Calu3 (cell line): Measurements from ENCODE around the gene NHLRC2. TPM values are rescaled to one million over a fixed set of nuclear protein-coding genes. Genes with fewer than 3 reads are reported as not detected.

Experiments
- BruUV-seq: library from RNA; stranded (reverse); fragments of 400-500 nt; replicated peaks from 2 replicates; lab custom pipeline; 2021; lab: Mats Ljungman, UMichigan
- CTCF ChIA-PET: fragments of 300-600 bp; sonication (Branson Sonifier 250); formaldehyde crosslinking; loops from one replicate; lab custom pipeline; 2022; ENCODE audit warnings: antibody characterized with exemption; lab: Charles Lee
- DNase-seq: peaks from one replicate; pipeline ENCODE4 v3.0.0; 2022
- H3K27ac Mint-ChIP-seq: one replicate; pipeline ENCODE4 v1.8.0; 2022; ENCODE audit warnings: mixed read lengths; ENCODE audit not compliant: unreplicated experiment
- H3K27me3 Mint-ChIP-seq: one replicate; pipeline ENCODE4 v1.8.0; 2022; ENCODE audit warnings: mixed read lengths; ENCODE audit not compliant: unreplicated experiment
- H3K36me3 Mint-ChIP-seq: one replicate; pipeline ENCODE4 v1.8.0; 2022; ENCODE audit warnings: mild to moderate bottlenecking, moderate library complexity, mixed read lengths; ENCODE audit not compliant: insufficient read depth, unreplicated experiment
- H3K4me1 Mint-ChIP-seq: one replicate; pipeline ENCODE4 v1.8.0; 2022; ENCODE audit warnings: mild to moderate bottlenecking, low read depth, mixed read lengths; ENCODE audit not compliant: unreplicated experiment
- H3K4me3 Mint-ChIP-seq: one replicate; pipeline ENCODE4 v1.8.0; 2022; ENCODE audit warnings: mild to moderate bottlenecking, low read depth, moderate library complexity, mixed read lengths; ENCODE audit not compliant: unreplicated experiment
- H3K9me3 Mint-ChIP-seq: one replicate; pipeline ENCODE4 v1.8.0; 2022; ENCODE audit warnings: low read depth, mixed read lengths; ENCODE audit not compliant: unreplicated experiment
- intact Hi-C: fragments of 100-400 bp; cut with micrococcal nuclease; formaldehyde crosslinking; loops from one replicate; pipeline ENCODE4 v1.10.0; 2022; ENCODE audit not compliant: unreplicated experiment
- total RNA-seq: library from RNA; stranded (reverse); gene quantifications from 2 replicates; pipeline ENCODE4 v1.2.3, GENCODE V29; 2022
- TF ChIP-seq, protein P1 (sequence below): fragments of 200-600 bp; IDR thresholded peaks from one replicate; pipeline ENCODE4 v1.8.0; 2022; ENCODE audit warnings: antibody characterized with exemption; ENCODE audit not compliant: unreplicated experiment

The NHLRC2 gene
- total RNA-seq, 1 experiment from 2014 or later: 18.7 TPM

DNA sequence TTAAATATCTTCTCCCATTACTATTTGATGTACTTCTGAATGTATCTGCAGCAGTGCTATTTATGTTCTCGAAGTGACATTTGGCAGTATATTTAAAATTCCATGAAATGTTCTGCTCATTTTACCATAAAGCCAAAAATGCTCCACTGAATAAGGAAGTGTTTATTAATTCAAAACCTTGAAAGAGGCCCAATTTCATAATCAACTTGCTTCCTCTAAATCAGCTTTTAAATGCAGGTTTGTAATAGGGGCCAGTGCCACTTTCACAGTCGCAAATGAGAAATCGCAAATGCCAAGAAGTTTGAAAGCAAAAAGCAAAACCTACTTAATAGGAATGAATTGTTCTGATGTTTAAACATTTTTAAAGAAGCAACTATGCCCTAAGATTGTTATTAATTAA lies 11.4 kb downstream of the NHLRC2 start:
- H3K4me3 Mint-ChIP-seq: no peak overlapping the region
- CTCF ChIA-PET: no interaction called here
- no peak overlapping the region for H3K27ac Mint-ChIP-seq
- no peaks in the 10 kb centered on the region for H3K4me1 Mint-ChIP-seq
- no peak for DNase-seq
- no peaks in the 10 kb centered on the region for H3K9me3 Mint-ChIP-seq
- H3K27me3 Mint-ChIP-seq: no peaks in the 10 kb centered on the region
- no TSS peak for BruUV-seq
- H3K36me3 Mint-ChIP-seq: peaks cover 5% of the 10 kb centered on the region
- intact Hi-C loops: no loop called here
- TF ChIP-seq, protein P1, sequence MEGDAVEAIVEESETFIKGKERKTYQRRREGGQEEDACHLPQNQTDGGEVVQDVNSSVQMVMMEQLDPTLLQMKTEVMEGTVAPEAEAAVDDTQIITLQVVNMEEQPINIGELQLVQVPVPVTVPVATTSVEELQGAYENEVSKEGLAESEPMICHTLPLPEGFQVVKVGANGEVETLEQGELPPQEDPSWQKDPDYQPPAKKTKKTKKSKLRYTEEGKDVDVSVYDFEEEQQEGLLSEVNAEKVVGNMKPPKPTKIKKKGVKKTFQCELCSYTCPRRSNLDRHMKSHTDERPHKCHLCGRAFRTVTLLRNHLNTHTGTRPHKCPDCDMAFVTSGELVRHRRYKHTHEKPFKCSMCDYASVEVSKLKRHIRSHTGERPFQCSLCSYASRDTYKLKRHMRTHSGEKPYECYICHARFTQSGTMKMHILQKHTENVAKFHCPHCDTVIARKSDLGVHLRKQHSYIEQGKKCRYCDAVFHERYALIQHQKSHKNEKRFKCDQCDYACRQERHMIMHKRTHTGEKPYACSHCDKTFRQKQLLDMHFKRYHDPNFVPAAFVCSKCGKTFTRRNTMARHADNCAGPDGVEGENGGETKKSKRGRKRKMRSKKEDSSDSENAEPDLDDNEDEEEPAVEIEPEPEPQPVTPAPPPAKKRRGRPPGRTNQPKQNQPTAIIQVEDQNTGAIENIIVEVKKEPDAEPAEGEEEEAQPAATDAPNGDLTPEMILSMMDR: no peak

GRCh38 chr10:113866551-113867394 lies 12.3 kb downstream of the NHLRC2 start:
- no TSS peak for BruUV-seq
- intact Hi-C loops: no loop called here
- no peak overlapping the region for H3K27ac Mint-ChIP-seq
- H3K9me3 Mint-ChIP-seq: no peaks in the 10 kb centered on the region
- no peak for DNase-seq
- H3K27me3 Mint-ChIP-seq: no peaks in the 10 kb centered on the region
- H3K4me1 Mint-ChIP-seq: no peaks in the 10 kb centered on the region
- CTCF ChIA-PET: no interaction called here
- H3K36me3 Mint-ChIP-seq: peaks cover 5% of the 10 kb centered on the region
- no peak overlapping the region for H3K4me3 Mint-ChIP-seq
- TF ChIP-seq, protein P1: no peak

GRCh38 chr10:113867904-113868303 lies 13.4 kb downstream of the NHLRC2 start:
- no peak overlapping the region for H3K4me3 Mint-ChIP-seq
- intact Hi-C loops: no loop called here
- no peaks in the 10 kb centered on the region for H3K27me3 Mint-ChIP-seq
- CTCF ChIA-PET: no interaction called here
- TF ChIP-seq, protein P1: no peak
- H3K27ac Mint-ChIP-seq: no peak overlapping the region
- BruUV-seq: no TSS peak
- H3K9me3 Mint-ChIP-seq: no peaks in the 10 kb centered on the region
- H3K4me1 Mint-ChIP-seq: no peaks in the 10 kb centered on the region
- no peak for DNase-seq
- H3K36me3 Mint-ChIP-seq: peaks cover 5% of the 10 kb centered on the region

DNA sequence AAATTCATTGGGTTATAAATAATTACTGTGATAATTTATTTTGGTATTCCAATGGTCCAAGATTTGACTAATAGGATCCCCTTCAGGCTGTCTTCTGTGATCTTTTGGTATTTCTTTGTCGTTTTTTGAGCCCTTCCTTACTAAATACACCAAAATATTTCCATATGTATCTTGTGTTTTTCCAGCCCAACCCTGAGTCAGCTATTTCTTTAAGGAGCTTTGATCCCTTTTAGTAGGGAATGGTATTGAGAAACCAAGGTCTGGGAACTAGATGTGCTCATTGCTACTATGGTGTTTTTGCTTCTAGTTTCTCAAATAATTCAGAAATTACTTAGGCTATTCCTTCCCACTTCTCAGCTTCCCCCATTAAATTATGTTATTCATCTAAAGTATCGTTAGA lies 15.3 kb downstream of the NHLRC2 start:
- intact Hi-C loops: loop anchor here (5.0 kb wide), 1 partner anchor 233 kb away; no protein-coding TSS in a partner anchor
- Mint-ChIP-seq H3K4me3 (no peak overlapping the region), H3K27me3 (no peaks in the 10 kb centered on the region), H3K4me1 (peaks cover 2% of the 10 kb centered on the region), H3K9me3 (no peaks in the 10 kb centered on the region), H3K36me3 (no peaks in the 10 kb centered on the region), H3K27ac (no peak overlapping the region)
- CTCF ChIA-PET: no interaction called here
- BruUV-seq: no TSS peak
- TF ChIP-seq, protein P1: no peak
- no peak for DNase-seq
